Activated effector memory CD4-positive, alpha-beta T cell treated with Interleukin-2 at 50 U/mL for 16 hours (primary cell): ENCODE measurements around the gene TAF6.

Experiments
- DNase-seq: peaks from one replicate; pipeline ENCODE4 v3.0.0-alpha.2; 2020

The TAF6 gene

DNA sequence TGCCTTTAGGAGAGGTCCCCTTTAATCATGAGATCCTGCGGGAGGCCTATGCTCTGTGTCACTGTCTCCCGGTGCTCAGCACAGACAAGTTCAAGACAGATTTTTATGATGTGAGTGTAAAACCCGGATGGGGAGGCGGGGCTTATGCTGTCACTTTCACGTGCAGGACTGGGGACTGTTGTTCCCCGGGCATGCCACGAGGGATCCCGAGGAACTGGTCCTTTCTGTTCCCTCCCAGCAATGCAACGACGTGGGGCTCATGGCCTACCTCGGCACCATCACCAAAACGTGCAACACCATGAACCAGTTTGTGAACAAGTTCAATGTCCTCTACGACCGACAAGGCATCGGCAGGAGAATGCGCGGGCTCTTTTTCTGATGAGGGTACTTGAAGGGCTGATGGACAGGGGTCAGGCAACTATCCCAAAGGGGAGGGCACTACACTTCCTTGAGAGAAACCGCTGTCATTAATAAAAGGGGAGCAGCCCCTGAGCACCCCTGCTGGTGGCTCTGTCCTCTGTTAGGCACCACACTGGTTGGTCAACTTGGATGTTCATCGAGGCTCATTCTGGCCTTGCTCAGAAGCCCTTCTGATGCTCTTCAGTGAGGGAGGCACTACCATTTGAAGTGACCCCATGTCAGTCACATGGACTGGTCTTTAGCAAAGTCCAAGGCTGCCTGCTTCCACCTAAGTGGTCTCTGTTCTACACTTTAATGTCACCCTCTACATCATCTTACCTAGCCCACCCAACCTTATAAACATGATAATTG lies 27.6 kb downstream of the TAF6 start:
- no peak for DNase-seq

DNA sequence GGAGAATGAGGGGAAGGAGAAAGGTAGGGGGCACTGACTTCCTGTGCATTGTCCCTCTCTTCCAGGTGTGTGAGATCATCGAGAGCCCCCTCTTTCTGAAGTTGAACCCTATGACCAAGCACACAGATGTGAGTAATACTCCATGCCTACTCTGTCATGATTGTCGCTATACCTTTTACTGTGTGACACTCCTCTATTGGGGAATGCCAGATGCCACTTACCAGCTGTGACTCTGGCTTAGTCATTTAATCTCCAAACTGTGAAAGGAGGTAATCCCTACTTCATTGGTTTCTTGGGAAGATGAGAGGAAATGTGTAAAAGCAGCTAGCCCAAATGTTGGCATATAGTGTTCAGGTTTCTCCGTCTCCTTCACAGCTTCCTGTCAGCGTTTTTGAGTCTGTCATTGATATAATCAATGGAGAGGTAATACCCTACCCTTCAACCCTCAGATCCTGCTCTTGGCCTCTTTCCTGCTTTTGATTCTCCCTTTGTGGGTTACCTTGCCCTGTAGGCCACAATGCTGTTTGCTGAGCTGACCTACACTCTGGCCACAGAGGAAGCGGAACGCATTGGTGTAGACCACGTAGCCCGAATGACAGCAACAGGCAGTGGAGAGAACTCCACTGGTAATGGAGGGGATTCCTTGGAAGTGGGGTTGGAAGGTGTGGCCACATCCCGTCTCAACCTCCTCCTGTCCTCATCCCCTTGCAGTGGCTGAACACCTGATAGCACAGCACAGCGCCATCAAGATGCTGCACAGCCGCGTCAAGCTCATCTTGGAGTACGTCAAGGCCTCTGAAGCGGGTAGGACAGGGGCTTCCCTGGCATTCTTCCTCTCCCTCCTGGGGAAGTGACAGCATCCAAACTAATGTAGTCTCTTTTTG lies 28.4 kb downstream of the TAF6 start:
- DNase-seq = no peak

DNA sequence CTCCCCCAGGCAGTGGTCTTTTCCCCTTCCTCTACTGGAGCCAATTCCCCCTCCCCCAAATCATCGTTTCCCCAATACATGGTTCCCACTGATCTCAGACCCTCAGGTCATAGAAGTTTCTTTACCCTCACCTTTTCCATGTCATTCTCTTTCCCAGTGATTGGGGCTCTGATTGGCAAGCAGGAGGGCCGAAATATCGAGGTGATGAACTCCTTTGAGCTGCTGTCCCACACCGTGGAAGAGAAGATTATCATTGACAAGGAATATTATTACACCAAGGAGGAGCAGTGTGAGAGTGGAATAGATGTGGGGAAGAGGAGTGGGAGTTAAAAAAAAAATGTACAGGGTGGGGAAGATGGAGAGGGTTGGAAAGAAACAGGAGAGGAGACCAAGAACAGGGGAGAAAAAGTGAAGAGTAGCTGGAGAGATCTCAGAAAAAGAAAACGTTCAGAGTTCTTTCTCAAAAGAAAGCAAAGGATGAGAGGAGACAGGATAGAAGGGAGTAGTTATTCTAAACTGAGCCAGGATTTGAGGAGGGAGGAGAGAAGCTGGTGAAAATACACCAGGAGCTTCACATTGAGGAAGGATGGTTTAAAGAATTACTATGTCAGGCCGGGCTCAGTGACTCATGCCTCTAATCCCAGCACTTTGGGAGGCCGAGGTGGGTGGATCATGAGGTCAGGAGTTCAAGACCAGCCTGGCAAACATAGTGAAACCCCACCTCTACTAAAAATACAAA lies 29.5 kb downstream of the TAF6 start:
- no peak for DNase-seq

DNA sequence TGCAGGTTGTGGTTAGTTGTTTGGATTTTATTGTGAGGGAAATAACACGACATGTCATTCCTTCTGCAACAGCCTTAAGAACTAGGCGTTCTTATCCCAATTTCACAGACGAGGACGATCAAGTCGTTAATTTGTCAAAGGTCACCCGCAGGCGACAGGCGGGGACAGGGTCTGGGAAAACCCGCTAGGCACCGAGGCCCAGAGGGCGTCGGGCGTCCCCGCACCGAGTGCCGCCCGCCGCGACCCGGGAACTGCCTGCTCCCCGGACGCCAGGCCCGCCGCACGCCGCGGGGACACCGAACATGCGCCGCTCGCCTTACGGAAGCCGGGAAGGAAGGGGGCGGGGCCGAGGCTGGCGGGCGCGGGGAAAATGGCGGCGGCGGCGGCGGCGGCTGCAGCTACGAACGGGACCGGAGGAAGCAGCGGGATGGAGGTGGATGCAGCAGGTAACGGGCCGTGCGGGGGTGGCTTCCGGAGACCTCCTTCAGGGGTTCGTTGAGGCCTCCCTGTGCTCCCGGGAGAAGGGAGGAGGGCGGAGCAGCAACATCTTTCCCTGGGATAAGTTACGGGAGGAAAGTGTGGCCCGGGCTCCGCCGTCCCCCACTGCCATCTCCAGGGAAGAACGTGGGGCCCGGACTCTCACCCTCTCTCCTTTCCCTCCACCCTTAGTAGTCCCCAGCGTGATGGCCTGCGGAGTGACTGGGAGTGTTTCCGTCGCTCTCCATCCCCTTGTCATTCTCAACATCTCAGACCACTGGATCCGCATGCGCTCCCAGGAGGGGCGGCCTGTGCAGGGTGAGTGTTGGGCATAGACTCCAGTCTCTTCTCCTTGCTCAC lies 30.3 kb downstream of the TAF6 start, which contains the start of gene COPS6:
Gene COPS6 (plus strand): TSS at position 349 of the 837 bp plus-strand sequence. CDS start 22 bp downstream, at position 371.
- peak; percentile 79 for DNase-seq

DNA sequence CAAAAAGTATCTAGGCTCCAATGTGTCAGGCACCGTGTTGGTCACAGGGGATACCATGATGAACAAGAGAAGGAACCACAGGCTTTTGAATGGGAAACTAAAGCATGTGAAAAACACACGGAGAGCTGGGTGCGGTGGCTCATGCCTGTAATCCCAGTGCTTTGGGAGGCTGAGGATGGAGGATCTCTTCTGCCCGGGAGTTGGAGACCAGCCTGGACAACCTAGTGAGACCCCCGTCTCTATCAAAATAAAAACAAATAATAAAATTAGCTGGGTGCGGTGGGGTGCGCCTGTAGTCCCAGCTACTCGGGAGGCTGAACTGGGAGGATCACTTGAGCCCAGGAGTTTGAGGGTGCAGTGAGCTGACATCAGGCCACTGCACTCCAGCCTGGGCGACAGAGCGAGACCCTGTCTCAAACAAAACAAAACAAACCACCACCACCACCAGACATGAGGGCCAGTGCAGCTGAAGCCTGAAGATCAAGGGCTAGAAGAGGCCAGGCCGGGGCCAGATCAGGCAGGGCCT lies 31.0 kb downstream of the TAF6 start:
- DNase-seq = no peak

DNA sequence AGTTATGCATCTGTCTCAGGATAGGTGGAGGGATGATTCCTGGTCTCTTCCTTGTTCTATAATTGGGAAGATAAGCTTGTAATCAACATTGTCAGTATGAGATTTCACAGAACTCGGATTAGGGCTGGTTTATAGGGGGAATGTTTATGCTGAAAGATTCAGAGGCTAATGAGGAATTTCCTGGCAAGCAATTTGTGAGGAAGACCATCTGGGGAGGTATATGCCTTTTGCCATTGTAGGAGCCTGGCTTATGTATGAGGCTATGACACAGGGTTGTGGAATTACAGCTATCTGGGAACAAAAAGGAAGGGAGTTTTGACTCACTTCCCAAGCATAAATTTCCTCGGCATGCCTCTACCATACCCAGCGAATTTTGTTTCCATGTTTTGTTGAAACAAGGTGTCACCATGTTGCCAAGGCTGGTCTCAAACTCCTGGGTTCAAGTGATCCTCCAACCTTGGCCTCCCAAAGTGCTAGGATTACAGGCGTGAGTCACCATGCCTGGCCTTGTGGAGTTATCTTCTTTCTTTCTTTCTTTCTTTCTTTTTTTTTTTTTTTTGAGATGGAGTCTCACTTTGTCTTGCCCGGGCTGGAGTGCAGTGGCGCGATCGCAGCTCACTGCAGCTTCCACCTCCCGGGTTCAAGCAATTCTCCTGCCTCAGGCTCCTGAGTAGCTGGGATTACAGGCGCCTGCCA lies 32.0 kb downstream of the TAF6 start:
- DNase-seq = no peak

DNA sequence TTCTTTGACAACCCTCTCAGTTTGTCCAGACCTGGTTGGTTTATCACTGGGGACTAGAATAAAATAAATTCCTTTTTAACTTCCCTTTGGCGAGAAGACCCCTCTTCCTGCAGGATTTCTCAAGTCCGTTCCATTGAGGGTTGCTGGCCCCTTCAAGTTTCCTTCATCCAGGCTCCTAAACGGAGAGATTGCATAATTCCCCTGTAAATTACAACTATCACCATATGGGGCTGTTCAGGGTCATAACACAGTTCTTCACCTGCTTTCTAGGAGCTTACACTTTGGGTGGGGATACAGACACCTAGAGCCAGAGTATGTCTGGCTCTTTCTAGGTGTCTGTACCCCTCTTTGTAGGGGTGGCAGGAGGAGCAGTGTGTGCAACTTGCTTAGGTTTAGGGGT lies 33.6 kb downstream of the TAF6 start:
- DNase-seq = no peak

DNA sequence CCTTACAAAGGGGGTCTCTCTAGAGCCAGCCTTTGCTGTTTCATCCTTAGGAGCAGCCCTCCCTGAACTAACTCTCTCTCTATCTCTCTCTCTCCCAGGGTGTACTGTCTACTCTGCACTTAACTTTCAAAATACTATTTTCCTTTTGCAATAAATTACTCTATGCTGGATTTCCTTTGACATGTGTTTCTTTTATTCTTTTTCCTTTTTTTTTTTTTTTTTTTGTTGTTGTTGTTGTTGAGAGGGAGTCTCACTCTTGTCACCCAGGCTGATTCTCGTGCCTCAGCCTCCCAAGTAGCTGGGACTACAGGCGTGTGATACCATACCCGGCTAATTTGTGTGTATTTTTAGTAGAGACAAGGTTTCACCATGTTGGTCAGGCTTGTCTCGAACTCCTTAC lies 36.2 kb downstream of the TAF6 start:
- no peak for DNase-seq

DNA sequence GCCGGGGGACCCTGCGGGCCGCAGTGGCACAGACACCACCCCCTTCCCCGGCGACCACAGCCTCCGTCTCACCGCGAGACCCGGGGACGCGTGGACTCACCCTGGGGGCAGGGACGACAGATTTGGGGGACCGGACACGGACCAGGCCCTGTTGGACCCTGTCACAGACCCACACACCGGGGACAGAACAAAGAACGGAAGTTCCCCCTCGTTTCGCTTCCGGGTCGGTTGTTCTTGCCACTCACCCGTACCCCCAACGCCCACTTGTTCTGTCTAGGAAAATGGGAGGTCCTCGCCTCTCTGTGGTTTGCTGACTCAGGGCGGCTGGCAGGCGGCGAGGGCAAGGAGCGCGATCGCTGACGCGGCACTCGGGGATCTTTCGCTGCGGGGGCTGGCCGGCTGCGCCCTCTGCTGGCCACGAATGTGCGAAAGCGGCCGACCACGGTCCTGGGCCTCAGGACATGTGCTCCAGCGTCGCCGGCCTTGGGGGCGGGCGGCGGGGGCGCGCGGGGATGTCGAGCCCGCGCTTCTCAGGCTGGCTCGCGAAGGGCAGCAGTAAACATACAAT lies 37.5 kb downstream of the TAF6 start, which contains the start of gene ZNF3:
Gene ZNF3 (minus strand): TSS at position 189 of the 568 bp plus-strand sequence. CDS start 4,366 bp downstream, outside the sequence.
- peak; percentile 97 for DNase-seq

DNA sequence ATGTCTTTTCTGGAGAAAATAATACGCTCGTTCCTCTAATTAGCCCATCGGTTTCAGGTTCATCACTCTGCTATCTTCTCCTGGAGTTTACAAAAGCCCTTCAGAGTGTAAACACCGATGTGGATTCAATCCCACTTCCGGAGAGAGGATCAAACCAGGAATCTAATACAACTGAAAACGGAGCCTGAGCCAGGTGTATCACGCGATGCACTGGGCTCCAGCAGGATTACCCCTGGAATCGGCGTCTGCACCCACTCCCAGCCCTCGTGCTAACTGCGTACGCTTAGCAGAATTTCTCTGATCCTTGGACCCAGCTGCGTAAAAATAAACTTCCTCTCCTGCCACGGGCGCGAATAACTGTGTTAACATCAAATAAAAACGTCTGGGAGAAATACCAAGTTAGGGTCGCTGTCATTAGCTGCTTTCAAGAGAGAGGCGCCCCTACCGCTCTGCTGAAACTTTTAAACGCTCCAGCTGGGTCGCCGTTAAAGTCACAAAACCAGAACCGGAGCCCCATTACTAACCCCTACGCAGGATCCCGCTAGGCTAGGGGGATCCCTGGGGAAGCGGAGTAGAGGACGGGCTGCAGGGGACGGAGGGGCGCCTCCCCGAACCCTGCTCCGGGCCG lies 38.1 kb downstream of the TAF6 start:
- DNase-seq = no peak

DNA sequence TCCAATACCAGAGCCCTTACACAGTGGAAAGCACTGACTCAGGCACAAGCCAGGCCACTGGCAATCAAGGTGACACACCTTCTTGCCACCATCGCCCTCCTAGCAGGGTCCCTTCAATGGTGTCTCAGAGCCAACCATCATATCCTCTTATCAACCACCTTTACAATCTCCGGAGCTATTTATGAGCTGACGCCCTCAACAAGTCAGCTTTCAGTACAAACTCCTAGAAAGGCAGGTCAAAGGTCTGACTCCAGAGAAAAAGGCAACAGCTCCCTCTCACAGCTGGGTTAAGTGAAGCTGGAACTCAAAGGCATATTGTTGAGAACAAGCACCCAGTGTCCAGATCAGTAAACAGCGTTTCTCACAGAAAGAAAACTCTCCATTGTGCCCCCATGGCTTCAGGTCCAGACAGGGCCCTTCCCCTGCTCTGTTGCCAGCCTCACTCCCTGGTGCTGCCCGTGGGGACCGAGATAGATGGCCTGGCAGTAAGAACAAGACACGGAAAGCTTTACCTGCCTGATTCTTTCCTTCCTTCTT lies 40.1 kb downstream of the TAF6 start:
- no peak for DNase-seq

DNA sequence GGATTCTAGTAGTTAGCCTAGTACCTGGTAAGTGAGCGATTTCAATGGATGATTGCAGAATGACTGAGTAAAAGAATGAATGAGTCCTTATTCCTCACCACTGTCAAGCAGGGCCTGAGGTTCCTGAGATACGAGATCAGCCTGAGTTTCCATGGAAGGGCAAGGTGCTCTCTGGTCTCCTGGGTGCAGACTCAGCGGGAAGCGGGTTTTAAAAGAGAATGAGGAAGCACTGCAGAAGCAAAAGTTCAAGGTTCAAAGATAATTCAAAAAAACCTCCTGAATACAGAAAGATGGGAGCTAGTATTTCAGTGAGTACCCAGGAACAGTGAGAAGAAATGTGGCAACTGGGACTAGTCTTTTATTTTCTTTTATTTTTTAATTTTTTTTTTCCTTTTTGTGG lies 42.0 kb downstream of the TAF6 start:
- no peak for DNase-seq

DNA sequence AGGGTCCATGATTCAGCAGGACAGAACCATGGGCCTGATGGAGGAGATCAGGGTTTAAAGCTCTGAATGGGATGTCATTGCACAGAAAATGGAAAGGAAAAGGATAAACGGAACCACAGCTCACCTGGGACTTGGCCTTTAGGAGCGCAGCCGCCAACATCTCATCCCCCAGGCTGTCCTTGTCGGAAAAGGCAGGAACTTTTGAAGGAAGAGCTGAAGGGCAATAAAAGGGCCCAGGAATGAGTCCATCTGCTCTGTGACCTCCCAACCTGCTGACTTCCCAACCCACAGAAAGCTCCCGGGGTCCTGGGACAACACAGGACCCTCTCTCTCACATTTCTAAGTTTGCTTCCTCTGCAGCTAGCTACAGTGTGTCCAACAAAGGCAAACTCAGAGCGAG lies 43.7 kb downstream of the TAF6 start:
- no peak for DNase-seq

DNA sequence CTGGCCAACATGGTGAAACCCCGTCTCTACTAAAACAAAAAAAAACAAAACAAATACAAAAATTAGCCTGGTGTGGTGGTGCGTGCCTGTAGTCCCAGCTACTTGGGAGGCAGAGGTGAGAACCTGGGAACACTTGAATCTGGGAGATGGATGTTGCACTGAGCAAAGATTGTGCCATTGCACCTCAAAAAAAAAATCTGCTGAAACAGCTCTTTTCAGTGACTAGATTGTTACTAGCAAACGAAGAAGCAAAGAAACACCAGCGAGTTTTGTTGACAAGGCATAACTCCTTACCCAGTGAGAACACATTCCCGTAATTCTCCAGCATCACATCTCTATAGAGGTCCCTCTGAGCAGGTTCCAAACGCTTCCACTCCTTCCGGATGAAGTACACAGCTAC lies 44.3 kb downstream of the TAF6 start:
- DNase-seq = no peak

DNA sequence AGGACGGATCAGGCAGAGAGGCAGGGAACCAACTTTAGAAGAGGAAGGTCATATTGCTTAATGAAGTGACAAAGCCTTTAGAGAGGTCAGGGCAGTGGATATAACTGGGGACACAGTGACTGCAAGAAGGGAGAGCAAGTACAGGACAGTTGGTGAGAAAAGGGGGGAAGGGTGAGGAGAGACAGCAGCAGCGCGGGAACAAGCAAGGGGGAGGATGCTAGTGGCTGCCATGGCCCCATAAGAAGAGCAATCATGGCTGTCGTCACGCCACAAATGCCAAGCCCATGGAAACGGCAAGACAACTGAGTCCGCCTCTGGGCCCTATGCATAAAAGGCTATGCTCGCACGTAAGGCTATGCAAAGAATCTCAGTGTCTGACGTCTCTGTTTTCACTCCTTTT lies 46.7 kb downstream of the TAF6 start:
- no peak for DNase-seq

DNA sequence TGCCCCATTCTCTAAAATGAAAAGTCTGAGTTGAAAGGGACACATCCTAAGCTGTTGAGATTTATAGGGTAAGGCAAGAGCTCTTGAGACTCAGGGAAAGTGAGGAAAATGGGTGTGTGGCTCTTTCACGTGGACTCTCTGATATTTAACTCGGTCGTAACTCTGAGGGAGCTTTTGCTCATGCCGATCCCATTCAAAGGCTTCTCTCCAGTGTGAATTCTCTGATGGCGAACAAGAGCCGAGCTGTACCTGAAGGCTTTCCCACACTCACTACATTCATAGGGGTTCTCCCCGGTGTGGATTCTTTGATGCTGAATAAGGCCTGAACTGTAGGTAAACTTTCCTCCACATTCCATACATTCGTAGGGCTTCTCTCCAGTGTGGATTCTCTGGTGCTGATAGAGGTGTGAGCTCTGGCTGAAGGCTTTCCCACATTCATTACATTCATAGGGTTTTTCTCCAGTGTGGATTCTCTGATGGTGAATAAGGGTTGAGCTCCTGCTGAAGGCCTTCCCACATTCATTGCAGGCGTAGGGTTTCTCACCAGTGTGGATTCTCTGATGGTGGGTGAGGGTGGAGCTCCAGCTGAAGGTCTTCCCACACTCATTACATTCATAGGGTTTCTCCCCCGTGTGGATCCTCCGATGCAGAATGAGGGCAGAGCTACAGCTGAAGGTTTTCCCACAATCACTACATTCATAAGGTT lies 48.0 kb downstream of the TAF6 start:
- no peak for DNase-seq

DNA sequence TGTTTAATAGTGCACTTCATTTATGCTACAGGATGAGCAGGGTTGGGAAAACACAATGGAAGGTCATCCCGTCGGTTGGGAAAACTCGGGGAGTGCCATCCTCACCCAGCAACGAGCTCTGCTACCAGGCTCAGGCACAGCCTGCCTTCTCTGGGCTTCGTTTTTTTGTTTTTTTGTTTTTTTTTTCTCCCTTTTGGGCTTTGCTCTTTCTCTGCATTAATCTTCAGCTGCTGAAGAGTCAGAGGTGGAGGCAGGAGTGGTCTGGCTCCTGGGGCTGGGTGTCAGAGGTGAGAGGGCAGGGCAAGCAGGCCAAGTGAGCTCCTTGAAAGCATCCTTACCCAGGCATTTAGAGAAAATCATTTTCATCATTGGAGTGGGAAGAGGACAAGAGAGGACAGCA lies 49.2 kb downstream of the TAF6 start:
- DNase-seq = no peak

DNA sequence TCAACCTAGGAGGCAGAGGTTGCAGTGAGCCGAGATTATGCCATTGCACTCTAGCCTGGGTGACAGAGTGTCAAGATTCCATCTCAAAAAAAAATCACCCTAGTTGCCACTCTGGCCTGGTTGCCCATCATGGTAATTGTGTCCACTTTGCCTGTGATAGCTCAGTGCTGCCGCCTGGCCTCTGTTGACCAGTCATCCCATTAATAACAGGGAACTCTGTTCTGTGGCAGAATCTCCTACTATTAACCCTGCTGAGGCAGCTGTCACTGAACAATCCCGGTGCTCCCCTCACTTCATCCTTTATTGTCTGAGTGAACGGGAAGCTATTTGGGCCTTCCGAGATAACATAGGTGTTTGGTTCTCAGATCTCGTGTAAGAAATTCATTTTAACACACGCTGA lies 52.2 kb downstream of the TAF6 start:
- no peak for DNase-seq

DNA sequence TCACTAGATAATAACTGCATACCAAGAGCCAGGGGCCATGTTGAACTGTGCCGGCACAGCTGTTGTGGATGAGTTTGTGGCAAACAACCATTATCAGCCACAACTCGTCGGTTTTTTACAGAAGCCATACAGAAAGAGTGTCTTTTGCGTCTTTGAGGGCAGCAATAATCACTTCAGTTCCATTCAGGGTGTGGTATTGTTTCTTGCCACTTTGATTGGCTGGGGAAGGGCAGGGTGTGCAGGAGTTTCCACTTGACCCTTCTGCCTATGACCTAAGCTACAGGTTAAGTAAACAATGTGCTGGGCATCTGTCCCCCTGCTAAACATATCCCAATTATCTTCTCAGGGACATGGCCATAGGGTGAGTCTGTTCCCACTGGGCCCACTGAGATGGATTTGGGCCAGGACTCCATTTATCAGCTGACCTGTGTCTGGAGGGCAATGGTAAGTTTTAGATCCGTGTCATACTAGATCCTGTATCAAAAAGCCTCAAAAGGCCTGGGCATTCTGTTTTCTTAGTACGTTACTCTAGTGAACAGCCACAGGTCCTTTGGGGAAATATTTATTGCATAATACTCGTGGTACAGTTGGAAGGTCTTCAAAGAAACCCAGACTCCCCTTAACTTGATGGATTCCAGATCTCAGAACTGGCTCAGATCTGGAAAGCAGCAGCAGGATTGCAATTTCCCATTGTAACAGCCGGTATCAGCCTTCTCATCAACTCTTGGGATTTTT lies 53.5 kb downstream of the TAF6 start:
- DNase-seq = no peak
